Dedifferentiated amniotic fluid mesenchymal stem cell (primary cell): ENCODE results near the gene ARAP2.

Experiments
- DNase-seq: peaks from one replicate; pipeline ENCODE4 v3.0.0-alpha.2; 2016; ENCODE audit errors: extremely low spot score

Gene ARAP2

DNA sequence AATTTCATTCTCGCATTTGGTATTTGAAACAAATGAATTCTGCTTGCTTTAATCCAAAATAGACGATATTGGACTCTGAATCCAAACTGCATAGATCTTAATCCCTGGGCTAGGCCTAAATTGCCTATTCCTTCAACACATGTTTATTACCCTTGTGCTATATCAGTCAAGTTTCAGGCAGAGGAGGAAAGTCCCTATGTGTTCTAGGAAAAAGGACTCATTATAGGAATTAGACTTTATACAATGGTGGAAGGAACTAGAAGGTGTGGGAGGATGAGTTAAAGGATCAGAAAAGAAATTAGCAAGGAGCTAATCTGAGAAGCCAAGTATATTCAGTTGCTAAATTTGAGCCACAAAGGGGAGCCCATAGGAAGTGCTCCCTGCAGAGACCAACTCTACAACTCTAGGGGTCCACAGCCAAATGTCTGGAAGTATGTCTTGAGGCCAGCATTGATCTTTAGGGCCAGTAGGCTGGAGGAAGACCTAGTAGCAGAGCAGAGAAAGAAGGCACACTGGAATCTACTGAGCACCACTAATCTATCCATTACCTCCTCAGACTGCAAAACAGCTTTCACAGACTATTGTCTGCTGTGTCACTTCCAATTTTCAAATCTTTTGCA, 20.0 kb upstream of the ARAP2 start:
- DNase-seq: no peak

GRCh38 chr4:36260731-36261130, 16.4 kb upstream of the ARAP2 start:
- DNase-seq: no peak

DNA sequence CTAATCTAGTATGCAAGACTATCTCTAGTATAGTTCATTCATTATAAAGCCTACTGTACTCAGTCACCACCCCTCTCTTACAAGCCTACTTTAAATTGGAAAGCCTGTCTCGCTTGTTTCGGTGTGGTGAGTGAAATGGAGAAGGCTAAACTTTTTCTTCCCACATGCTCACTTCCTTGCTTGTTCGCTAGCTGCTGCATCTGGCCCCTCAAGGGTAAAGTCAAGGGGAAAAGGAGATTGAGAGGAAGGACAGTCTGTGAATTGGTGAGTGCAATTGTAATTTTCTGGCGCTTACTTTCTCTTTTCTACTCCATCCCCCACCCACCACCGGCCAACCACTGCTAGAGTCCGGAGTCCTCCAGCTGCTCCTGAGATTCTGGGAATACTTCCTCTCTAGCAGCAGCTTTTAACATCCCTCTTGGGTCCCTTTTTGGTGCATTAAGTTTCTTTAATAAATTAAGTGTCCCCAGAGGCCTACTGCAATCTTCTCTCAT, 12.1 kb upstream of the ARAP2 start:
- no peak for DNase-seq

GRCh38 chr4:36255577-36255976, 11.3 kb upstream of the ARAP2 start:
- no peak for DNase-seq

DNA sequence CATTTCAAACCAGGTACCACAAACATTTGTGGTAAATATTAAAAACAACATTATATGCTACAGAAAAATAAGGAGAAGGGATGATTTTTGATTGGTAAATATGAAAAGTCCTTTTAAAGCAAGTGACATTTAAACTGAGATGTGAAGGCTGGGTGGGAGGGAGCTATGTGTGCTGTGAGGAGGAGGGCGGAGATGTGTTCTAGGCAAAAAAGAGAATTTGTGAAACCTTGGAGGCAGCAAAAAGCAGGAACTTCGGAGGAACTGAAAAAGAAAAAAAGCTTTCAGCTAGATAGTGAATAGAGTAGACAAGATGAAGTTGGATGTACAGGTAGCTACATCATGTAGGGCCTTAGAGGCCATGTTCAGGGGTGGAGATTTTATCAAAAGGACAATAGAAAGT, 10.1 kb upstream of the ARAP2 start:
- no peak for DNase-seq

DNA sequence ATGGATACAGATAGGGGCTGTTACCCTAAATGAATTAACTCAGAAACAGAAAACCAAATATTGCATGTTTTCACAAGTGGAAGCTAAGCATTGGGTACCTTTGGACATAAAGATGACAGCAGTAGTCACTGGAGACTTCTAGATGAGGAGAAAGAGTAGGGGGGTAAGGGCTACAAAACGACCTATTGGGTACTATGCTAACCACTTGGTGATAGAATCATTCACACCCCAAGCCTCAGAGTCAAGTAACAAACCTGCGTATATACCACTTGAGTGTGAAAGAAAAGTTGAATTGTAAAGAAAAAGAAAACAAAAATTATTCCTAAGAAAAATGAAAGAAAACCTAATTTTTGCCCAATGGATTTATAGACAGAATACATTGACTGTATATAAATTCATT, 7.7 kb upstream of the ARAP2 start:
- no peak for DNase-seq

- no peak for DNase-seq
Measured at GRCh38 chr4:36249610-36250009, 5.3 kb upstream of the ARAP2 start.

- no peak for DNase-seq
Measured at GRCh38 chr4:36243355-36244256, 708 bp downstream of the ARAP2 start.

- DNase-seq: no peak
Measured at GRCh38 chr4:36242629-36243354, 1.5 kb downstream of the ARAP2 start.

- DNase-seq: no peak
Measured at GRCh38 chr4:36241771-36242170, 2.5 kb downstream of the ARAP2 start.

DNA sequence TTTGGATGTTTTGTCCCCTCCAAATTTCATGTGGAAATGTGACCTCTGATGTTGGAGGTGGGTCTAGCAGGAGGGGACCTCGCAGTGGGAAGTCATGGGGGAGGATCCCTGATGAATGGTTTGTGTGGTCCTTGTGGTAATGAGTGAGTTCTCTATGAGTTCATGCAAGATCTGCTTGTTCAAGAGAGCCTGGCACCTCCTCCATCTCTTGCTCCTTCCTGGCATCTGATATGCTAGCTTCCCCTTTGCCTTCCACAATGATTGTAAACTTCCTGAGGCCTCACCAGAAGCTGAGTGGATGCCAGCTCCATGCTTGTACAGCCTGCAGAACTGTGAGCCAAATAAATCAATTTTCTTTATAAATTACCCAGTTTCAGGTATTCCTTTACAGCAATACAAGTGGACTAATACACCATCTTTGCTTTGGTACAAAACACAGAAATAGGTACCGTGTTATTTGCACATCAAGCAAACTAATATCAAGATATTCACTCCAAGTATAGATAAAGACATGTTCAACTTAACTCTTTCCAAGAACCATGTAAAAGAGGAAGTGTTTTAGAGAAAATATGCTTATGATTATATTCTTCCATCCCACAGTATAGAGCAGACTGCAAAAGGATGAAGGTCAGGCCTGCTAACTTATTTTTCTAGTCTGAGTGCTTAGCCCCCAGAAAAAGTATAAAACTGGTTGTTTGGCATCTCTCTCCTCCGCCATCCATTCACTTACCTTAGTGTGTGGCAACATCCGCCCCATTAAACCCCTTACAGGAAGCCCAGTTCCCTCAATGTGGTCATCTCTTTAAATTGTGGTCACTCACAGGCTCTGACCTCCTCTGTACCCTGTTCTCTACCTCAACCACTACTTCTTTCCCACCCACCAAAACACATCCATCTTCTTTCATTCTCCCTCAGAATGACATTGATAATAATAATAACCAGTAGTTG, 6.7 kb downstream of the ARAP2 start:
- DNase-seq: no peak

DNA sequence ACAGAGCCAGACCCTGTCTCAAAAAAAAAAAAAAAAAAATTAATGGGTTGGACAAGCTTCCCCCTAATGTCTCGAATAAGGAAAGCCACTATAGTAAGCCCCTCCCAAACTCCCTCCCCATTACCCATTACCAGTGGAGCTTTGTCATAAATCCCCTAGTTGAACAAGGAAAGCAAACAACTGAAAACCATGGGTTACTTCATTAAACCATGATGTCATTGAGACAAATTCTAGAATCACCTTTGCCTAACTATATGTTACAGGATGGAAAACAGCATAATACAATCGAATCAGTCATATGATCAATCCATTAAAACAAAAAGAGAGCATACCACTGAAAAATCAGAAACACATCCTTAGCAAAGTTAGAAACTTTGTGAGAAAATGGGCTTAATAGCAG, 8.2 kb downstream of the ARAP2 start:
- no peak for DNase-seq

- DNase-seq: no peak
Measured at GRCh38 chr4:36235306-36235705, 9.0 kb downstream of the ARAP2 start.

DNA sequence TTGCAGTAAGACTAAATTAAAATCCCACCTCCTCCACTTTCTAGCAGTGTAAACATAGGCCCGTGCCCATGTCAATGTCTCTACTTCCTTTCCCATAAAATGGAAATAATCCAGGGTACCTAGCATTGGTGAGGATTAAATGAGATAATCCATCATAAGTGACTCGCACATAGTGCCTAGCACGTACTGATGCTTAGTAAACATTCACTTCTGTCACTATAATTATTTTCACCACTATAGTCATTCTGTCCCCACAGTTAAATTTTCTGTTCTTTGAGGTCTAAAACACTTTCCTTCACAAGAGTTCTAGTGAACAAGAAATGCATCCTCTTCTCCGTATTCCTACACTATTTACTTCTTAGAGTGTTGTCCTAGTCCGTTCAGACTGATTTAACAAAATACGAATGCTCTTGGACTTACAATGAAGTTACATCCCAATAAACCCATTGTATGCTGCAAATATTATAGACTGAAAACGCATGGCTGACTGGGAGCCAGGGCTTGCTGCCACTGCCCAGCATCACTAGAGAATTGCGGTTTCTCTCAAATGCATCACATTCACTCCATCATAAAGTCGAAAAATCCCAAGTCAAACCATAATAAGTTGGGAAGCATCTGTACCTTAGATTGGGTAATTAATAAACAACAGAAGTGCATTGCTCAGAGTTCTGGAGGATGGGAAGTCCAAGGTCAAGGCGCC, 10.6 kb downstream of the ARAP2 start:
- DNase-seq: no peak

DNA sequence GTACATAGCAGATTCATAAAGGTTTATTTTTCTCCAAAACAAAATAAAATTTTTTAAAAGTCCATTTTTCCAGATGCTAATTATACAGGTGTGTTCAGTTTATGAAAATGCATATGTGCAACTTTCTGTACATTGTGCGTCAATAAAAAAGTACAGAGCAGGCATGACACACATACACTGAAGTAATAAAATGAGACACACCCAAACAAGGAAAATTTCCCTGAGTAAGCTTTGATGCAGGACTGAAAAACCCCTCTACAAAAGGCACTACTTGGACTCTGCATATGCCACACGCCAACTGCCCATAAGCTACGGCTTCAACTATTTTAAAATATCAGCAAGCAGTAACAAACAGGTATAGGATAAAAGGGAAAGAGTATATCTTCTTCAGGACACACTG, 13.8 kb downstream of the ARAP2 start:
- no peak for DNase-seq

GRCh38 chr4:36227913-36228312, 16.4 kb downstream of the ARAP2 start:
- no peak for DNase-seq

DNA sequence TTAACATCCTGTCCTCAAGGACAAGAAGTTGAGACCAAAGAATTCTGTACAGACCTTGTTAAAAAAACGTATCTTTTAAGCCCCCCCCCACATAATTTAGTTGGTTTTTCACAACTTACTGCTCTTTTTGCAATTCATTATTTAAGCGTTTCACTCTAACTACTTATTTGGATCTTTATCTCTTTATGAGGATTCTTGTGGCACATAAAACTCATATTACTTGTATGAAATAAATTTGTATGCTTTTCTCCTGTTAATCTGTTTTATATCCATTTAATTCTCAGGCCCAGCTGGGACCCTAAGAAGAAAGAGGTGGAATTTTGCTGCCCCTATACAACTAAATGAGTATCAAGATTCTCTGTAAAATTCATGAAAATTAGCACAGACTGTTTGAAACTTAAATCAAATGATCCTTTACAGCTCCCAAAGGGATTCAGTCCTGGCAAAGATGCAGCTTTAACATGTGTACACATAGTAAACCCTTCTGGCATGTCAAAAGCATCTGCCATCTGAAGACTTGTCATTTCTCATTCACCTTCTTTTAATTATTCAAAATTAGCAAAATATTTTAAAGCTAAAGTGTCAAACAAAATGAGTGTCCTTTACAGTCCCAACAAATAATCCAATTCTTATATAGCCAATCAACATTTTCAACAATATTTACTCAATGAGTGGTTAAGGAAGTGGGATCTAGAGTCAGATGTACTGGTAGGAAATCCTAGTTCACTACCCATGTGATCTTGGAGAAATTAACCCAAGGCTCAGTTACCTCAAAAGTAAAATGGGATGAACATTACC, 17.7 kb downstream of the ARAP2 start:
- no peak for DNase-seq

DNA sequence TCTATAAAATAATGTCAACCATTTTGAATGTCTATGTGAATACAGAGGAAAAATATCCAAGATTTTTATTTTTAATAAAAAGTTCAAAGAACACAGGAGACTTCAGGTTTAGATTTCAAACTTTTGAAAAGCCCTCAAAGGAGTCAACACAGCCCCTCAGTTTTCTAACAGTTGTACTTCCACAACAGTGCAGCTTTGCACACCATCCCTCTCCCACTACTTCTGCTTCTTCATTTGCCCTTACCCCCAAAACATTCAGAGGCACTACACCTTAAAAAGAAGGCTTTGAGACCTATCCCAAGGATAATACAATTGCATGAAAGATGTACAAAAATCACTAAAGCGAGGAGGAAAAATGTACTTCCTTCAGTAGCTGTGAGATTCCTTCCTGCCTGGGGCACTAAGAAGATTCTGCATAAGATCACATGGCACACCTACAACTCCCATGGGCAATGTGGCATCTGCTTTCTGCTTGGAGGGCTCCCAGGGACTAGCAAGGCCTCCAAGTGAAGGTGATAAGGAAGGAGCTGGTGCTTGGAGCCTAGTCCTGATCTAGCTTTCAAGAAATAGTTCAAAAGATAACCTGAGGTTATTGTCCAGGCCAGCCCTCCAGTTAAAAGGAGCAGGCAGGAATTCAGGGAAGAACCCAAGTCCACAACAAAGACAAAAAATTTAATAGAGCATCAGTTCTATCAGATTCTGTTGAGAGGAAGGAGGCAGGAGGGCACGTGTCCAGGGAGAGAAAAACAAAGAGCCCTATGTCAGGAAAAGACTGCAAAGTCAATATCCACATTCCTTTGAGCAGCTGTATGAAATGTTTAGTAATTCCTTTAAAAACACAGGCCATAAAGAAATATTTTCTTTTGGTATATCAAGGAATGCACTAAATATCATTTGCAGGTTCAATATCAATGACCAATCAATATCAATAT, 19.1 kb downstream of the ARAP2 start:
- no peak for DNase-seq

- DNase-seq: no peak
Measured at GRCh38 chr4:36222702-36223101, 21.6 kb downstream of the ARAP2 start.
